Stimulated activated CD8-positive, alpha-beta memory T cell treated with anti-CD3 and anti-CD28 coated beads, Interleukin-15, amount 100 ng/mL, for 48 hours (primary cell): ENCODE data around the gene LTO1.
"Not testable (repeated sequence)": the region's sequence is repeated elsewhere in the genome, so short reads cannot be mapped to it uniquely, and the experiment has no call there.

ENCODE experiments used
- DNase-seq, 2 donors: peaks; one replicate each; pipeline ENCODE4 v3.0.0-alpha.2; 2020; ENCODE audit warnings: low read depth in 2 of 2

LTO1 gene

GRCh38 chr11:69700278-69701140 lies 25.4 kb upstream of the LTO1 start:
- no peak for DNase-seq

- DNase-seq, result no peak
Observed at GRCh38 chr11:69699213-69699612, 24.1 kb upstream of the LTO1 start.

- DNase-seq, result no peak
Observed at GRCh38 chr11:69698362-69698761, 23.2 kb upstream of the LTO1 start.

GRCh38 chr11:69697861-69698260 lies 22.7 kb upstream of the LTO1 start:
- no peak for DNase-seq

GRCh38 chr11:69697469-69697843 lies 22.3 kb upstream of the LTO1 start:
- DNase-seq, result no peak

- DNase-seq, result no peak
Observed at GRCh38 chr11:69696749-69697468, 21.8 kb upstream of the LTO1 start.

- not testable (repeated sequence) for DNase-seq
Observed at GRCh38 chr11:69695995-69696394, 20.8 kb upstream of the LTO1 start.

- DNase-seq, result no peak
Observed at GRCh38 chr11:69695581-69695980, 20.4 kb upstream of the LTO1 start.

GRCh38 chr11:69694781-69695180 lies 19.6 kb upstream of the LTO1 start:
- DNase-seq, result no peak

- DNase-seq, result no peak
Observed at GRCh38 chr11:69692422-69692821, 17.3 kb upstream of the LTO1 start.

- DNase-seq, result no peak
Observed at GRCh38 chr11:69691463-69691862, 16.3 kb upstream of the LTO1 start.

- no peak for DNase-seq
Observed at GRCh38 chr11:69689484-69690319, 14.5 kb upstream of the LTO1 start.

GRCh38 chr11:69687969-69688771 lies 13.0 kb upstream of the LTO1 start:
- DNase-seq, result not testable (repeated sequence)

GRCh38 chr11:69686856-69687255 lies 11.7 kb upstream of the LTO1 start:
- DNase-seq, result no peak

- no peak for DNase-seq
Observed at GRCh38 chr11:69686452-69686851, 11.3 kb upstream of the LTO1 start.

- DNase-seq, result no peak
Observed at GRCh38 chr11:69685348-69685747, 10.2 kb upstream of the LTO1 start.

GRCh38 chr11:69684651-69685050 lies 9.5 kb upstream of the LTO1 start:
- no peak for DNase-seq

- no peak for DNase-seq
Observed at GRCh38 chr11:69683764-69684333, 8.7 kb upstream of the LTO1 start.

GRCh38 chr11:69682681-69683326 lies 7.7 kb upstream of the LTO1 start:
- DNase-seq, result no peak

- no peak for DNase-seq
Observed at GRCh38 chr11:69682221-69682620, 7.1 kb upstream of the LTO1 start.

- no peak for DNase-seq
Observed at GRCh38 chr11:69680688-69681087, 5.5 kb upstream of the LTO1 start.
